Testis (tissue), 2 donors: ENCODE results near the gene ULK4.

Experiments used
- POLR2A ChIP-seq: fragments of 450-650 bp; IDR thresholded peaks from one replicate; pipeline ENCODE4 v1.6.1; 2017; ENCODE audit warnings: antibody characterized with exemption, mild to moderate bottlenecking, moderate library complexity
- TF ChIP-seq, protein P1 (sequence below), 3 experiments: fragments of 450-650 bp in 2 of 3; fragments of 200-600 bp in 1 of 3; sonication (generic) in 1 of 3; IDR thresholded peaks; one replicate each; pipeline ENCODE4 v1.5.1; 2016 to 2019; ENCODE audit warnings: antibody characterized with exemption in 3 of 3, mild to moderate bottlenecking in 2 of 3, moderate library complexity in 1 of 3

DNA sequence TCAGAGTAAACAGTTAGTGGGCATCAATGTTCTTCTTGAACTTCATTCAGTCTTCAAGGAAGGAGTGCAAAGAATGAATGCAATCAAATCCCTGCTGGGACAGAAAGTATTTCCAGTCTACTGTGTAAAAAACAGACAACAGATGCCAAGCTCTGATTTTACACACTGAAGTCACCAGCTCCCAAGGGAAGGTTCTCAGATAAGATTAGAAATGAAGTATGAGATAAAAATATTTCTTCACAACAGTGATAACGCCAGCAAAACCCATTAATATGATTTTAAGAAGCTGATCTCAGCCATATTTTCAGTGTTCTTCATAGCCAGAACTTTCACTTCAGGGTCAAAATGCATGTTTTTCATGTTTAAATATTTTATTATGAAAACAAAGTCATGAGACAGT, 497.0 kb downstream of the ULK4 start:
- TF ChIP-seq, protein P1, sequence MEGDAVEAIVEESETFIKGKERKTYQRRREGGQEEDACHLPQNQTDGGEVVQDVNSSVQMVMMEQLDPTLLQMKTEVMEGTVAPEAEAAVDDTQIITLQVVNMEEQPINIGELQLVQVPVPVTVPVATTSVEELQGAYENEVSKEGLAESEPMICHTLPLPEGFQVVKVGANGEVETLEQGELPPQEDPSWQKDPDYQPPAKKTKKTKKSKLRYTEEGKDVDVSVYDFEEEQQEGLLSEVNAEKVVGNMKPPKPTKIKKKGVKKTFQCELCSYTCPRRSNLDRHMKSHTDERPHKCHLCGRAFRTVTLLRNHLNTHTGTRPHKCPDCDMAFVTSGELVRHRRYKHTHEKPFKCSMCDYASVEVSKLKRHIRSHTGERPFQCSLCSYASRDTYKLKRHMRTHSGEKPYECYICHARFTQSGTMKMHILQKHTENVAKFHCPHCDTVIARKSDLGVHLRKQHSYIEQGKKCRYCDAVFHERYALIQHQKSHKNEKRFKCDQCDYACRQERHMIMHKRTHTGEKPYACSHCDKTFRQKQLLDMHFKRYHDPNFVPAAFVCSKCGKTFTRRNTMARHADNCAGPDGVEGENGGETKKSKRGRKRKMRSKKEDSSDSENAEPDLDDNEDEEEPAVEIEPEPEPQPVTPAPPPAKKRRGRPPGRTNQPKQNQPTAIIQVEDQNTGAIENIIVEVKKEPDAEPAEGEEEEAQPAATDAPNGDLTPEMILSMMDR (IDR thresholded peaks at IDR 0.05), result no peak
- no peak for TF ChIP-seq POLR2A
